Heart left ventricle (tissue), 16 donors: ENCODE results near the gene TGM1. TPM values are rescaled to one million over a fixed set of nuclear protein-coding genes. Genes with fewer than 3 reads are reported as not detected.

ENCODE experiments used
- ATAC-seq, 4 donors: fragments of 200-7000 bp; cut with Tn5 transposase; one replicate each; pipeline ENCODE4 v1.9.1; 2020 to 2022; ENCODE audit warnings: moderate library complexity in 4 of 4, mild to moderate bottlenecking in 3 of 4, moderate number of reproducible peaks in 1 of 4
- DNase-seq, 5 donors: peaks; one replicate each; pipeline ENCODE4 v3.0.0-alpha.2; 2020
- H3K27ac ChIP-seq, 12 donors: fragments of 200-600 bp; sonication (generic) in 4 of 12; one replicate each; pipeline versions ENCODE4 v1.5.0 to v1.8.0; 2016 to 2022; ENCODE audit warnings: mild to moderate bottlenecking in 2 of 12
- H3K27me3 ChIP-seq, 9 donors: fragments of 200-600 bp; sonication (generic) in 2 of 9; one replicate each; pipeline versions ENCODE4 v1.5.1 to v1.8.0; 2016 to 2022; ENCODE audit warnings: mild to moderate bottlenecking in 3 of 9
- H3K36me3 ChIP-seq, 9 donors: fragments of 200-600 bp; sonication (generic) in 2 of 9; one replicate each; pipeline versions ENCODE4 v1.5.0 to v1.8.0; 2018 to 2022; ENCODE audit warnings: mild to moderate bottlenecking in 2 of 9
- H3K4me1 ChIP-seq, 12 donors: fragments of 200-600 bp; sonication (generic) in 4 of 12; one replicate each; pipeline versions ENCODE4 v1.5.0 to v1.8.0; 2016 to 2022; ENCODE audit warnings: mild to moderate bottlenecking in 3 of 12
- H3K4me3 ChIP-seq, 12 donors: fragments of 200-600 bp; sonication (generic) in 4 of 12; one replicate each; pipeline versions ENCODE4 v1.5.0 to v1.8.0; 2017 to 2022; ENCODE audit warnings: mild to moderate bottlenecking in 9 of 12, moderate library complexity in 4 of 12
- H3K9me3 ChIP-seq, 12 donors: fragments of 200-600 bp; sonication (generic) in 4 of 12; one replicate each; pipeline versions ENCODE4 v1.5.0 to v1.8.0; 2016 to 2022; ENCODE audit warnings: mild to moderate bottlenecking in 1 of 12
- CTCF ChIP-seq, 12 donors: fragments of 200-600 bp; sonication (generic) in 4 of 12; IDR thresholded peaks; one replicate each; pipeline versions ENCODE4 v1.5.0 to v1.8.0; 2018 to 2022; ENCODE audit warnings: antibody characterized with exemption in 12 of 12, mild to moderate bottlenecking in 5 of 12
- POLR2A ChIP-seq, 2 donors: fragments of 450-650 bp; IDR thresholded peaks; one replicate each; pipeline ENCODE4 v1.6.1; 2017; ENCODE audit warnings: antibody characterized with exemption in 2 of 2, mild to moderate bottlenecking in 2 of 2, moderate library complexity in 2 of 2
- WGBS, 4 donors: extraction: QIAGEN DNeasy Blood & Tissue Kit in 2 of 4; methylation state at CpG; one replicate each; pipeline versions ENCODE4 v1.1.5 to v1.1.7; 2013 to 2018; 5-methylcytosine and 5-hydroxymethylcytosine counted together
- intact Hi-C, 10 donors: fragments of 100-400 bp; cut with DNase I; formaldehyde crosslinking; loops; one replicate each; pipeline versions ENCODE4 v1.11.1 to v1.14.2; 2022
- polyA plus RNA-seq, 2 donors: library from polyadenylated mRNA; stranded (reverse); fragments of 200-250 nt; gene quantifications; one replicate each; pipeline ENCODE4 v1.2.3, GENCODE V29; 2013
- total RNA-seq, 9 donors: library from RNA; depleted of rRNA in 2 of 9; stranded (reverse); fragments of >200 nt in 2 of 9; fragmentation: NEBNext Ultra II Directional in 3 of 9; extraction: Animal tissue kit (Norgen Biotek cat#: 25700) in 3 of 9; gene quantifications; one replicate each; pipeline versions ENCODE4 v1.1.0 to v1.2.4, GENCODE V29; 2016 to 2023
- donor health status: ischemic (EF 13 %, LVEDD 7.1; RV severe dilation, severe dysfunction).
- donor health status: healthy with polysubstance abuse.
- donor health status: DM: no; HTN: yes; CAD: no.
- donor health status: DM: no; HTN: no; CAD: no.
- donor health status: ischemic (EF 25% LVEDD 6.9; RV normal size, moderate dysfunction).
- donor health status: ischemic (EF 25% LVEDD 5.7; RV mildly dilated, moderate dysfunction).
- donor health status: healthy.
- donor health status: DM: yes; HTN: yes; CAD: no.
- donor health status: ischemic (EF 35%, LVEDD 5.7; RV mildly dilated, moderate dysfunction).
- donor health status: nonischemic (EF 11% LVEDD 7.7; RV severe dilation, severe dysfunction).
- donor health status: DM: yes; HTN: yes; CAD: no.
- donor health status: PGD.
- donor health status: ischemic (EF 29% LVEDD 5.4; RV normal size, mild dysfunction).
- donor health status: nonischemic (EF 23%, LVEDD 6.1; RV moderate dilation, normal function).

The TGM1 gene
- total and polyA plus RNA-seq, 11 donors = 0.52 to 38.9 (median 0.98) TPM; not detected in 3

GRCh38 chr14:24261969-24262327 is 1.0 kb downstream of the TGM1 start:
- Histone ChIP-seq H3K36me3 (peaks cover 0 to 21% (median 12%) of the 10 kb centered on the region in 9 donors), H3K4me1 (no peaks in the 10 kb centered on the region), H3K27me3 (no peaks in the 10 kb centered on the region), H3K4me3 (no peak overlapping the region), H3K9me3 (no peaks in the 10 kb centered on the region), H3K27ac (no peak overlapping the region)
- intact Hi-C loops = no loop called here
- WGBS, 4 donors = 91 to 100% (median 92%) methylated on average over 2 to 19 of the region's 19 CpGs
- no peak for ATAC-seq
- TF ChIP-seq CTCF (IDR thresholded peaks at IDR 0.05) = no peak
- TF ChIP-seq POLR2A (IDR thresholded peaks at IDR 0.05) = no peak
- DNase-seq = no peak

- Histone ChIP-seq H3K27me3 (no peaks in the 10 kb centered on the region), H3K4me3 (no peak overlapping the region), H3K36me3 (peaks cover 0 to 15% (median 7%) of the 10 kb centered on the region in 9 donors), H3K27ac (no peak overlapping the region), H3K4me1 (no peaks in the 10 kb centered on the region), H3K9me3 (no peaks in the 10 kb centered on the region)
- DNase-seq (no peak), ATAC-seq (no peak)
- TF ChIP-seq CTCF (IDR thresholded peaks at IDR 0.05) (no peak), POLR2A (IDR thresholded peaks at IDR 0.05) (no peak)
- intact Hi-C loops = no loop called here
- WGBS, 4 donors = 85 to 91% (median 88%) methylated on average over 20 of the region's 20 CpGs
Measured at GRCh38 chr14:24261256-24261968, 1.6 kb downstream of the TGM1 start.

GRCh38 chr14:24260780-24261157 is 2.2 kb downstream of the TGM1 start:
- WGBS, 4 donors = 72 to 89% (median 83%) methylated on average over 3 to 4 of the region's 4 CpGs
- no peak for DNase-seq
- Histone ChIP-seq H3K36me3 (peaks cover 0 to 9% (median under 1%) of the 10 kb centered on the region in 9 donors), H3K27me3 (no peaks in the 10 kb centered on the region), H3K4me1 (no peaks in the 10 kb centered on the region), H3K27ac (no peak overlapping the region), H3K4me3 (no peak overlapping the region), H3K9me3 (no peaks in the 10 kb centered on the region)
- no peak for ATAC-seq
- intact Hi-C loops = no loop called here
- TF ChIP-seq POLR2A (IDR thresholded peaks at IDR 0.05) = no peak
- no peak for TF ChIP-seq CTCF (IDR thresholded peaks at IDR 0.05)

- DNase-seq (no peak), ATAC-seq (peak in 1 of 4 donors; percentile 4)
- no peak for TF ChIP-seq CTCF (IDR thresholded peaks at IDR 0.05)
- no peaks in the 10 kb centered on the region for H3K9me3 ChIP-seq
- no peaks in the 10 kb centered on the region for H3K4me1 ChIP-seq
- H3K27me3 ChIP-seq = no peaks in the 10 kb centered on the region
- no peak overlapping the region for H3K27ac ChIP-seq
- intact Hi-C loops = no loop called here
- 85 to 90% (median 89%) methylated on average over 16 of the region's 16 CpGs for WGBS, 4 donors
- peaks cover 0 to 4% (median 0%) of the 10 kb centered on the region in 9 donors for H3K36me3 ChIP-seq
- H3K4me3 ChIP-seq = no peak overlapping the region
Measured at GRCh38 chr14:24260026-24260779, 2.8 kb downstream of the TGM1 start.
